ENCODE measurements around the gene ARHGEF28.

The ARHGEF28 gene

GRCh38 chr5:73729329-73729728 lies 103.3 kb downstream of the ARHGEF28 start:
- TF ChIP-seq CTCF (IDR thresholded peaks at IDR 0.05; ENCODE audit: insufficient read depth, low read length, missing control alignments) = no peak
- CTCF ChIA-PET = interaction anchor here (1.0 to 1.6 kb wide), 7 partner anchors 9 to 138 kb away, joined by 3 to 8 read pairs (median 4); no protein-coding TSS in a partner anchor
- no peak overlapping the region for H3K4me3 ChIP-seq (ENCODE audit: low read depth, low read length)
- no peak for DNase-seq (ENCODE audit: low read depth, low spot score)
- POLR2A ChIA-PET = no interaction called here

GRCh38 chr5:73732045-73732444 lies 106.0 kb downstream of the ARHGEF28 start:
- TF ChIP-seq CTCF (IDR thresholded peaks at IDR 0.05; ENCODE audit: insufficient read depth, low read length, missing control alignments) = no peak
- CTCF ChIA-PET = no interaction called here
- no peak for DNase-seq (ENCODE audit: low read depth, low spot score)
- POLR2A ChIA-PET = no interaction called here
- no peak overlapping the region for H3K4me3 ChIP-seq (ENCODE audit: low read depth, low read length)

GRCh38 chr5:73733219-73733618 lies 107.2 kb downstream of the ARHGEF28 start:
- DNase-seq (ENCODE audit: low read depth, low spot score) = no peak
- no peak overlapping the region for H3K4me3 ChIP-seq (ENCODE audit: low read depth, low read length)
- CTCF ChIA-PET = interaction anchor here (0.7 kb wide), 1 partner anchor 39 kb away, joined by 3 read pairs; no protein-coding TSS in a partner anchor
- POLR2A ChIA-PET = no interaction called here
- no peak for TF ChIP-seq CTCF (IDR thresholded peaks at IDR 0.05; ENCODE audit: insufficient read depth, low read length, missing control alignments)

- ChIA-PET CTCF (interaction anchor here (1.3 kb wide), 1 partner anchor 43 kb away, joined by 3 read pairs; no protein-coding TSS in a partner anchor), POLR2A (no interaction called here)
- no peak for TF ChIP-seq CTCF (IDR thresholded peaks at IDR 0.05; ENCODE audit: insufficient read depth, low read length, missing control alignments)
- no peak overlapping the region for H3K4me3 ChIP-seq (ENCODE audit: low read depth, low read length)
- DNase-seq (ENCODE audit: low read depth, low spot score) = no peak
Observed at GRCh38 chr5:73735032-73735734, 109.2 kb downstream of the ARHGEF28 start.

- ChIA-PET CTCF (interaction anchor here (0.6 kb wide), 1 partner anchor 129 kb away, joined by 3 read pairs; no protein-coding TSS in a partner anchor), POLR2A (interaction anchor here (0.6 kb wide), 1 partner anchor 197 kb away, joined by 4 read pairs; no protein-coding TSS in a partner anchor)
- no peak for TF ChIP-seq CTCF (IDR thresholded peaks at IDR 0.05; ENCODE audit: insufficient read depth, low read length, missing control alignments)
- no peak for DNase-seq (ENCODE audit: low read depth, low spot score)
- no peak overlapping the region for H3K4me3 ChIP-seq (ENCODE audit: low read depth, low read length)
Observed at GRCh38 chr5:73739650-73740049, 113.7 kb downstream of the ARHGEF28 start.

GRCh38 chr5:73740274-73740790 lies 114.3 kb downstream of the ARHGEF28 start:
- POLR2A ChIA-PET = interaction anchor here (0.6 kb wide), 1 partner anchor 198 kb away, joined by 4 read pairs; no protein-coding TSS in a partner anchor

More at GRCh38 chr5:73740274-73740790, 114.3 kb downstream of the ARHGEF28 start:
- H3K4me3 ChIP-seq (ENCODE audit: low read depth, low read length) = no peak overlapping the region
- TF ChIP-seq CTCF (IDR thresholded peaks at IDR 0.05; ENCODE audit: insufficient read depth, low read length, missing control alignments) = no peak
- CTCF ChIA-PET = interaction anchor here (0.6 kb wide), 1 partner anchor 130 kb away, joined by 3 read pairs; no protein-coding TSS in a partner anchor
- no peak for DNase-seq (ENCODE audit: low read depth, low spot score)

Data from AG04449 (cell line).